NCI-H510A (cell line): ENCODE results near the gene SLC5A12.

Experiments
- DNase-seq: peaks from one replicate; lab custom pipeline; 2025; lab: John Stamatoyannopoulos, UW

SLC5A12 gene, protein sequence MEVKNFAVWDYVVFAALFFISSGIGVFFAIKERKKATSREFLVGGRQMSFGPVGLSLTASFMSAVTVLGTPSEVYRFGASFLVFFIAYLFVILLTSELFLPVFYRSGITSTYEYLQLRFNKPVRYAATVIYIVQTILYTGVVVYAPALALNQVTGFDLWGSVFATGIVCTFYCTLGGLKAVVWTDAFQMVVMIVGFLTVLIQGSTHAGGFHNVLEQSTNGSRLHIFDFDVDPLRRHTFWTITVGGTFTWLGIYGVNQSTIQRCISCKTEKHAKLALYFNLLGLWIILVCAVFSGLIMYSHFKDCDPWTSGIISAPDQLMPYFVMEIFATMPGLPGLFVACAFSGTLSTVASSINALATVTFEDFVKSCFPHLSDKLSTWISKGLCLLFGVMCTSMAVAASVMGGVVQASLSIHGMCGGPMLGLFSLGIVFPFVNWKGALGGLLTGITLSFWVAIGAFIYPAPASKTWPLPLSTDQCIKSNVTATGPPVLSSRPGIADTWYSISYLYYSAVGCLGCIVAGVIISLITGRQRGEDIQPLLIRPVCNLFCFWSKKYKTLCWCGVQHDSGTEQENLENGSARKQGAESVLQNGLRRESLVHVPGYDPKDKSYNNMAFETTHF

DNA sequence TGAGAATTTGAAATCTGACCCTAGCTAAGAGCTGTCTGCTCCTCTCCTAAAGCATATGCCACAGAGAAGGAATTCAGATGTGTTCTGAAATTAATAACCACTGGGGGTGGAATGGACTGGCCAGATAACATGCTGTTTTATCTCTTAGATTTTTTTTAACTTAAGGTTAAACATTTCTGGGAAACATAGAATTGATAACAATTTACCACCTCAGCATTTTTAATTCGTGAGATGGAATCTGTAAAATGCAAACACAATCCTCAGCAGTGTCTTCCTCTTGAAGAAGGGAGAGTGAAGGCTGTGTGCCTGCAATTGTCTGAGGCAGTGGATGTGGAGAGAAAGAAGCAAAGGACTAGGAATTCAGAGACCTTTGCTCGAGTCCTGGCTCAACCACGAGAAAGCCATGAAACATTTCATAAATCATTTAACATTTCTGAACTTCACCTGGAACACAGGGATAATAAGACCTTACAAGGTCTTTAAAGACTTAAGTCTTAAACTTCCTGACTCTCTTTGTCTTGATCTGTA, at the start of gene SLC5A12:
SLC5A12 (minus strand) TSS at position 113 of the 528 bp plus-strand sequence. CDS start 346 bp downstream, outside the sequence.
- DNase-seq, result no peak

DNA sequence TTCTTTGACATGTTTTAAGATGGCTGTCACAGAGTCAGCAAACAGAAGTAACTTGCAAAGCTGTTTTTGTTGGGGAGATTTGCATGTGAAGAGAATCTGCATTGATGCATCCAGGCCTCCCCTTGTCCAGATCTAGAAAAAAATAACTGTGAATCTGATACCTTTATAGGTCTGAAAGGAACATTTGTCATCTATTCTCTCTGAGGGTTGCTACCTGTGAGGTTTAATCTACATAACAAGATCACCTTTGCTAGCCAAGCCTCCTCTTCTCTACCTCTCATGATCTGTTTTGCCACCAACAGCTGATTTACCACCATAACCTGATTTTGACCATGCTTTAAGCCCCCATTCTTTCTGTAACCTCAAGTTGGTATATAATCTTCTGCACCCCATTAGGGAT, 47.2 kb upstream of the SLC5A12 start:
- no peak for DNase-seq

DNA sequence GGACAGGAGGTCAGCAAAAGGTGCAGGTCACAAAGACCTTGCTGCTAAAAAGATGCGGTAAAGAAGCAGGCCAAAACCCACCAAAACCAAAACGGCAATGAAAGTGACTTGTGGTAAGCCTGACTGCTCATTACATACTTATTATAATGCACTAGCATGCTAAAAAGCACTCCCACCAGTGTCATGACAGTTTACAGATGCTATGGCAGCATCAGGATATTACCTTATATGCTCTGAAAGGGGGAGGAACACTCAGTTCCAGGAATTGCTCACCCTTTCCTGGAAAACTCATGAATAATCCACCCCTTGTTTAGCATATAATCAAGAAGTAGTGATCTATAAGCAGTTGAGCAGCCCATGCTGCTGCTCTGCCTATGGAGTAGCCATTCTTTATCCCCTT, 45.2 kb upstream of the SLC5A12 start:
- DNase-seq, result no peak

DNA sequence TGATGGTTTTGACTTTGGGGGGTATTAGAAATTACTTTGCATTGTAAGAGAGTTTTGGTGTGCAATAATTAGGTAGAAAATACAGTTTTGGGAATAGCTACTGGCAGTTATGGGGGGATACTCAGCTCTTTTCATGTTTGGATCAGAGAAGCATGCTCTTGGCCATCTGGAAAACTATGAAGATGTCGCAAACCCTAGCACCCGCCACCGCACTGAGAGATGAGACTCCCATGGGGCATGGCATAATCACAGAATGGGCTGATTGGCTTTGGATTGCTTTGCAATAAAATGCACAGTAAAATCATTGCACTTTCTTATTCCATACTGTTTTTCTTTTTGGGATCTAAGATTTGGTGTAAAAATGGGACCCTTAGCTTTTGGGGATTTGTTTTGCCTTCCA, 43.5 kb upstream of the SLC5A12 start:
- DNase-seq, result no peak

DNA sequence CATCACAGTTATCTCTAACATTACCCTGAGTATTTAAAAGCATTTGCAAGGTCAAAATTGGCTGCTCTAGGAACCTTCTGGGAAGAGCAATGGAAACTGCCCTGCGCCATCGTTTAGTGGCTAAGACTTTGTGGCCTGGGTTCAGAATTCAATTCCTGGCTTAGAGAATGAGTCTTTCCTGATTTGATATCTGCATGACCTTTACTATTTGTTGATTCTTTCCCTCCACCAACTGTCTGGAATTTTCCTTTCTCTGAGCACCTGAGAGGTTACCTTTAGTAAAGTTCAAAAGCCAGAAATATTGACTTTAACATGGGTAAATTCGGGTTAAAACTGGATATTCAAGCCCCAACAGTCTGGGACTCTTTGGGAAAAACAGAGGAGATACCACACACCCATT, 43.0 kb upstream of the SLC5A12 start:
- DNase-seq, result no peak

DNA sequence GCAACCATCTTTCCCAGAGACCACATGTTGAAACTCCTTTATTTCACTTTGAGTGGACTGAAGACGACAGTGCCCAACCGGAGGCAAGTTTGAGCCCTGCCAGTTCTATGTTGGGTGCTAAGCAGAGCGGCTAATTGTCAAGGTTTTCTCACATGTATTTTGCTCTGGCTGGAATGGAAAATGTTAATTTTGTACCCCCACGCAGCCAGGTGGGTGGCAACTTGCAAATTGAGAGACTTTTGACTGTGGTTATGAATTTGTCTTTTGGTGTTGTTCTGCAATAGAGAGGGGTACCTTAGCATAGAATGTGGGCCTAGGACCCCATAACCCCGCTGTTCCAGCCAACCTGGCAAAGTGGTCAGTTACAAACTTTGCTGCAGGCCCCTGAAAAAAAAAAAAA, 42.5 kb upstream of the SLC5A12 start:
- DNase-seq, result no peak

DNA sequence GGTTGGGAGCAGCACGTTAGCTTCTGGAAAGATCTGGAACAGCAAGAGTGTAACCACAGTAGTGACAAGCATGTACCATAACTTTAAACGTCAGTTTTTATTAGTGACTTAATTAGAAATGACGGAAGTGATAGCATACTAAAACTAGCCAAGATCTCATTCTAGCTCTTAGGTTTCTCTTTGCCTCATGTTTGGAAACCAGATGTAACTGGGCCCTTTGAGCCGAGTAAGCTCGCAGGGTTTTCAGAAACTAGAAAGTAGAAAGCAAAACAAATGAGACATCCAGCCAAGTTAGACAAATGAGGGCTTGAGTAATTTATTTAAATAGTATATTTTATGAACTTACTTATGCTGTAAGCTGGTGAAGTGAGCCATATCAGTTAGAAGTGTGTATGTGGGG, 40.2 kb upstream of the SLC5A12 start:
- no peak for DNase-seq

GRCh38 chr11:26761361-26761809, 39.5 kb upstream of the SLC5A12 start:
- no peak for DNase-seq

- no peak for DNase-seq
Measured at GRCh38 chr11:26757995-26758394, 36.1 kb upstream of the SLC5A12 start.

DNA sequence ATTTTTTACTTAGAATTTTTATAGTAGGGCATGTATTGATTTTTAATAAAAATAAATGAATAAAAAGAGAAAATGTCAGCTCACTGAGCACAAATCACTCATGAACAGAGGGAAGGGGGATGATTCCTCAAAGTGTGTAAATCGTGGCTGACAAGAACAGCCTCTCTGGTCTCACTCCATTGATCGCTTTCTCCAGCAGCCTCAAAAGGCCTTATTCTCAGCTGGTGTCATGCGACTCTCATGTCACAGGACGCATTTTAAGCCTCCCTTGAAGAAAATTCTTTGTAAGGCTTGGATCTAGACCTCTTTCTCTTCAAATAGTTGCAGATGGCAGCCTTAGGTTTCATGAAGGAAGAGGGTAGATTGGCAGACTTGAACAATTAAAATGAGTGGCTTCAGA, 33.9 kb upstream of the SLC5A12 start:
- DNase-seq, result no peak

GRCh38 chr11:26753723-26754504, 32.1 kb upstream of the SLC5A12 start:
- DNase-seq, result no peak

GRCh38 chr11:26749927-26750326, 28.1 kb upstream of the SLC5A12 start:
- no peak for DNase-seq

GRCh38 chr11:26743622-26744021, 21.8 kb upstream of the SLC5A12 start:
- no peak for DNase-seq

GRCh38 chr11:26742966-26743365, 21.1 kb upstream of the SLC5A12 start:
- no peak for DNase-seq

- DNase-seq, result no peak
Measured at GRCh38 chr11:26741036-26741435, 19.2 kb upstream of the SLC5A12 start.

- no peak for DNase-seq
Measured at GRCh38 chr11:26739366-26740073, 17.7 kb upstream of the SLC5A12 start.

DNA sequence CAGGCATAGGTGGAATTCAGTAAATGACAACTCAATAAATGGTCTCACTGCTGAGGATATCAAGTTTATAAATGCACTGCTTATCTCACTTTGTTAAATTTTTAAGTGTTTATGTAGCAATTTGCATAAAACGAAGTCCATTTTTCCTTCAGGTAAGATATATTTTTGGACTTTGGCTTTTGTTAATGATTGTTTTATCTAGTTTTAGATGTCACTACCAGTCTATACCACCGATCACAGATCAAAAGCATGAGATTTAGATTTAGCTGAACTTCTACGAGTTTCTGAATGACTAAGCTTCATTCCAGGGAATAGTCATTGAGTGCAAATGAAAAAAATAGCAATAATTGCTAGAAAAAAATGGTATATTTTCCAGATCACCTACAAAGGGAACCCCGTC, 12.8 kb upstream of the SLC5A12 start:
- DNase-seq, result no peak

DNA sequence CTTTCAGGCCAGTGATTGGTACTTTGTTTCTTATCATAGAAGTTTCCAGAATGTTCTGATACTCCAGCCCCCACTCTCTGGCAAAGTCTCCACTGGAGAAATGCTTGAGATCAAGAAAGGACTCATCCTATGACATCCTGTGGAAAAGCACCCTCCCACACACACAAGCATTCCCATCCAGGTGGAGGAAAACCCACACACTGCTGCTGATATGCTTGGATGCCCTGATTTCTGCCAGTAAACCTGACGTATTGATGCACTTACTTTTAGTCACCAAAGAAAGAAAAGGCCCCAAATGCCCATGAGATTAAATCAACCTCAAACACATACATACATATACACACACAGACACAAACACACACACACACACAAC, 9.2 kb upstream of the SLC5A12 start:
- no peak for DNase-seq

DNA sequence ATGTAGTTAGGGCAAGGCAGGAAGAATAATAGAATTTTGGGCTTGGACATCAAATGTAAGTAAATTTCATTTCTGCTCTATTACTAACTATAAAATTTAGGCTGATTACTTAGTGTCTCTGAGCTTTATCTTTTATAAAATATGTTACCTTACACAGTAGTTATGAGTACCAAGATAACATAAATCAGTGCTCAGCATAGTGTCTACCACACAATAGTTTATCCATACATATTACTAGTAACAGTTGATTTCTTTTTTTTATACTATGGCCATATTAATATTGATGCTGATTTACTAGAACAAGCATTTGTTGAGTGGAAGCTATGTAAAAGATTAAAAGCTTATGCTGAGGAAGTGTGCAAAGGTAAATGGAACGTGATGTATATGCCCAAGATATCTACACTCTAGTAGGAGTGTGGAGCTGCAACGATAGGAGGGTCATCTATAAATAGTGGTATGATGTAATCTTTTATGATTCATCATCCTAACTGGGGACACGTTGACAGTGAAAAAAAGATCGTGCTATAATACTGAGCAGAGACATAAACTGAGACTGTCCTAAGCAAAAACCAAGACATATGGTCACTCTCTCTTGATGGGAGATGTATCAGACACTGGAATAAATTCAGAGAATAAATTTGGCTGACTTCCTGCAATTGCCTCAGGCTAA, 8.7 kb upstream of the SLC5A12 start:
- no peak for DNase-seq

DNA sequence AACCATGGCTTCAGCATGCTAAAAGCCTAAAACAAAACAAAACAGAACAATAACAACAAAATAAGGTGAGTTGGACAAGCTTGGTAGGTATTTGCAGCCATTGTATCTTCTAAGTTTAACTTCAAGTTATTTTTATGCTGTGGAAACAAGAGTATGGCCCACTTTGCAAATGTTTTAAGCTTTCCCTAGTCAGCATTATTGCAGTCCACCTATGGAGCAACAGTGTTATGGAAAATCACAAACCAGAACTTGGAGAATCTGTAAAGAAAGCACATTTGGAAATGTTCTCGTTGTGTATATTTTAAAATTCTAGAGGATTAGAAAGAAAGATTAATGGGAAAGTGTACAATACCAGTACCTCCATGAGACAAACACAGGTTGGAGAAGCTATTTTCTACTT, 7.4 kb upstream of the SLC5A12 start:
- DNase-seq, result no peak

- no peak for DNase-seq
Measured at GRCh38 chr11:26726960-26727359, 5.1 kb upstream of the SLC5A12 start.
